SU-DHL-6 (cell line): ENCODE data around the gene SCFD2.

Source experiments
- EZH2phosphoT487 ChIP-seq: fragments of 200-600 bp; sonication (generic), shearing (Covaris generic); conservative IDR thresholded peaks from 2 replicates; pipeline ENCODE4 v1.6.1; 2018; ENCODE audit warnings: mild to moderate bottlenecking, antibody characterized with exemption, low read length, moderate library complexity, mixed read lengths
- TF ChIP-seq, protein P1 (sequence below): fragments of 200-600 bp; sonication (generic); IDR thresholded peaks from one replicate; pipeline ENCODE4 v1.5.1; 2017; ENCODE audit warnings: antibody characterized with exemption, mild to moderate bottlenecking, low read length, moderate library complexity; ENCODE audit not compliant: insufficient read depth, poor library complexity, severe bottlenecking

DNA sequence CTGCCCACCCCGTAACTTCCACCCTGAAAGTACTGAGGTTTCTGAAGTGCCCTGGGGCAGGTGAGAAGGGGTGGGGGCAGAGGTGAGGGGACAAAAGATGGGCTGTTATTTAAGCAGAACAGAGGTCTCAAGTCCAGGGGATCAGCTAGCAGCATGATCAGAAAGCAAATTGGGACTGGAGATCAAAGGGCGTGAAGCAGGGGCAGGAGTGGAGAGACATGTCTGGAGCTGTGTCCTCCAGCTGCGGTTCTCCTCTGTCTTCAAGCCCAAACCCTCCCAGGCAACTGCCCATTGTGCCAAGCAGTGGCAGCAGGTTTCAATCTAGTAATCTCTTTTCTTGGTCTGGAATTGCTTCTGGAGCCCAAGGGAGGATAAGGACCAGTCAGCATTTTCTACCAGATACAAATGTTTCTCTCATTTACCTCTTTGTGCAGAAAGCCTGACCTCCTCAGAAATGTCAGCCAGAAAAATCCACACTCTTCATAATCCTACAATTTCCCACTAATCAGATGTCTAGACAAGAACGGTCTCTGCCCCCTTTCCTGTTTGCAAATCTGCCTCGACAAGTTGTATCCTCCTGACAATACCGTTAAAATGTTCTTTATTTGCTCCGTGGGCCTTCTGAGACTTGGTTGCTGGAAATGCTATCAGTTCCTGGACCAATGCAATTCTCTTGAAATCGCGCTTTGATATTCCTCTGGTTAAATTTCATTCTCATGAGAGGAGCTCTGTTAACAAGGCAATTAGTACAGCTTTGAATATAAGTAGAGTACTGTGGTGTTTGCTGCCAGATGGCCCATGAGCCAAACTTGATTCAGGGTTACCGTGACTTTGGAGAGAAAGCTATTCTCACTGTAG is 526.9 kb downstream of the SCFD2 start:
- TF ChIP-seq EZH2phosphoT487, result no peak
- TF ChIP-seq, protein P1, sequence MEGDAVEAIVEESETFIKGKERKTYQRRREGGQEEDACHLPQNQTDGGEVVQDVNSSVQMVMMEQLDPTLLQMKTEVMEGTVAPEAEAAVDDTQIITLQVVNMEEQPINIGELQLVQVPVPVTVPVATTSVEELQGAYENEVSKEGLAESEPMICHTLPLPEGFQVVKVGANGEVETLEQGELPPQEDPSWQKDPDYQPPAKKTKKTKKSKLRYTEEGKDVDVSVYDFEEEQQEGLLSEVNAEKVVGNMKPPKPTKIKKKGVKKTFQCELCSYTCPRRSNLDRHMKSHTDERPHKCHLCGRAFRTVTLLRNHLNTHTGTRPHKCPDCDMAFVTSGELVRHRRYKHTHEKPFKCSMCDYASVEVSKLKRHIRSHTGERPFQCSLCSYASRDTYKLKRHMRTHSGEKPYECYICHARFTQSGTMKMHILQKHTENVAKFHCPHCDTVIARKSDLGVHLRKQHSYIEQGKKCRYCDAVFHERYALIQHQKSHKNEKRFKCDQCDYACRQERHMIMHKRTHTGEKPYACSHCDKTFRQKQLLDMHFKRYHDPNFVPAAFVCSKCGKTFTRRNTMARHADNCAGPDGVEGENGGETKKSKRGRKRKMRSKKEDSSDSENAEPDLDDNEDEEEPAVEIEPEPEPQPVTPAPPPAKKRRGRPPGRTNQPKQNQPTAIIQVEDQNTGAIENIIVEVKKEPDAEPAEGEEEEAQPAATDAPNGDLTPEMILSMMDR, result no peak
